ENCODE results near the gene TACO1. TPM values are rescaled to one million over a fixed set of nuclear protein-coding genes. Genes with fewer than 3 reads are reported as not detected.

The TACO1 gene
- total RNA-seq, 6 donors from 2014 or later, result 6.3 to 17.5 (median 13.5) TPM

DNA sequence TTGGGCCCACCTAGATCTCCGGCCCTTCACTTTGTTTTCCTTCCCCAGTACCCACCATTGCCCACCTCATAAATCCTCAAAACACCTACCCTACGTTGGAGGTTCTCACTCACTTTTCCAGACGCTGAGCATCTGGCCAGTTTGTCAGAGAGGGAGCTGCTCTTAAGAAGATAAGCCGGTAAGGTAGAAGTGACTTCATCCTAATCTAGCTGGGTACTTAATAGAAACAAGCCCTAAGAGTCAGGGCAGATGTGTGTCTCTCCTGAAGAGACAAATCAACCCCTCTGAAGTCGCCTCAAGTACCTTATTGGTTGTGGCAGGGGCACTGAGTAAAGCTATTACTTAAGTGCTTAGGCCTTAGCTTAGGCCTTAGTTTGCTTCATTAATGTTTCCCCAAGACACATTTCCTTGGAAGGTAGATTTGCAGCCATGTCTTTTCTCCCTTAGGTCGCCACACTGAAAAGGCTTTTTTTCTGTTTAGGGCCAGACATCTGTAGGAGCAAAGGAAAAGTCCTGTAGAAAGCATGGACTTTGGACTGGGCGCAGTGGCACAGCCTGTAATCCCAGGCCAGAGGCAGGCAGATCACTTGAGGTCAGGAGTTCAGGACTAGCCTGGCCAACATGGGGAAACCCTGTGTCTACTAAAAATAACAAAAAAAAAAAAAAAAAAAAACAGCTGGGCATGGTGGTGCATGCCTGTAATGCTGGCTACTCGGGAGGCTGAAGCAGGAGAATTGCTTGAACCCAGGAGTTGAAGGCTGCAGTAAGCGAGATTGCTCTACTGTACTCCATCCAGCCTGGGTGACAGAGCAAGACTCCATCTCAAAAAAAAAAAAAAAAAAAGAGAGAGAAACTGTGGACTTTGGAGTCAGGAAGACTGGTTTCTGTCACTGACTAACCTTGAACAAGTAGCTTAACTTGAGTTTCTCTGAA is 1.0 kb downstream of the TACO1 start:
- ATAC-seq (ENCODE audit: low FRiP score in 2 of 2), result no peak
- Histone ChIP-seq H3K36me3 (peaks cover 4 to 24% (median 22%) of the 10 kb centered on the region in 4 donors), H3K4me3 (peak overlapping the region; percentile 50 to 78 (median 70)), H3K27ac (peak overlapping the region; percentile 82 to 89 (median 87)), H3K9me3 (no peaks in the 10 kb centered on the region), H3K4me1 (peaks cover 12 to 29% (median 16%) of the 10 kb centered on the region in 4 donors), H3K27me3 (no peaks in the 10 kb centered on the region)
- 49 to 56% methylated on average over 8 to 9 of the region's 9 CpGs for WGBS, 2 donors
- TF ChIP-seq, protein P1, sequence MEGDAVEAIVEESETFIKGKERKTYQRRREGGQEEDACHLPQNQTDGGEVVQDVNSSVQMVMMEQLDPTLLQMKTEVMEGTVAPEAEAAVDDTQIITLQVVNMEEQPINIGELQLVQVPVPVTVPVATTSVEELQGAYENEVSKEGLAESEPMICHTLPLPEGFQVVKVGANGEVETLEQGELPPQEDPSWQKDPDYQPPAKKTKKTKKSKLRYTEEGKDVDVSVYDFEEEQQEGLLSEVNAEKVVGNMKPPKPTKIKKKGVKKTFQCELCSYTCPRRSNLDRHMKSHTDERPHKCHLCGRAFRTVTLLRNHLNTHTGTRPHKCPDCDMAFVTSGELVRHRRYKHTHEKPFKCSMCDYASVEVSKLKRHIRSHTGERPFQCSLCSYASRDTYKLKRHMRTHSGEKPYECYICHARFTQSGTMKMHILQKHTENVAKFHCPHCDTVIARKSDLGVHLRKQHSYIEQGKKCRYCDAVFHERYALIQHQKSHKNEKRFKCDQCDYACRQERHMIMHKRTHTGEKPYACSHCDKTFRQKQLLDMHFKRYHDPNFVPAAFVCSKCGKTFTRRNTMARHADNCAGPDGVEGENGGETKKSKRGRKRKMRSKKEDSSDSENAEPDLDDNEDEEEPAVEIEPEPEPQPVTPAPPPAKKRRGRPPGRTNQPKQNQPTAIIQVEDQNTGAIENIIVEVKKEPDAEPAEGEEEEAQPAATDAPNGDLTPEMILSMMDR (IDR thresholded peaks at IDR 0.05), result no peak
- TF ChIP-seq POLR2A (IDR thresholded peaks at IDR 0.05), result no peak
- TF ChIP-seq EP300 (IDR thresholded peaks at IDR 0.05), result no peak
- TF ChIP-seq POLR2AphosphoS5 (IDR thresholded peaks at IDR 0.05), result no peak
- DNase-seq, result no peak

DNA sequence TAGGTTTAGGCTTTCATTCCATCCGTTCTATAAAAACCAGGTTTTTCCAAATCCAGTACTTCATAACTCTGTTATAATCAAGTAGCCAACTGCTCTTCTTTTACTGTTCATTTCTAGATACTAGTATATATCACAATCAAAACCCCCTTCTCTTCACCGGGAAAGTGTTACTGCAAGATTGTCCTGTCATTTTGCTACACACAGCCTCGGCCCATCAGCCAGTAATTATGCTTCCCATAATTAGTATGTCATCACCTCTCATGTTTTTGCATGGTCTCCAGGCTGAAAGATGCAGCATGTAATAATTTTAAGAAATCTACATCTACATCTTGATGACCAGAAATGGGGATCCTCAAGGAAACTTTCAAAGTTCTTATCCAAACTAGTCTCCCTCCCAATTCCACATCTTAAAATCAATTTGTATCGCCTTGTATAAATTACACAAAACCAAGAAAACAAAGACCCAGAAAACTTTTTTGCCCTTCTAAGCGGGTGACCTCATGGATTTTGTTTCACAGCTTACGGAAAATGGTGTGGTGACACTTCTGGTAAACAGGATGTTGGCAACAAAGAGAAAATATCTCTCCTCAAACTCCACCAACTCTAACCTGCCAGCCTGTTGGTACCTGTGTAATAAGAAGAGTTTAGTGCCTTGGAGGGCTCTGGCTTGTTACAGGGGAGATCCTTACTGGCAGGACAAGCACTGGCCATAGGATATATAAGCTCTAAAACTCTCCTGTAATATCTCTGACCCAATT is 9.3 kb downstream of the TACO1 start:
- TF ChIP-seq POLR2A (IDR thresholded peaks at IDR 0.05) (no peak), EP300 (IDR thresholded peaks at IDR 0.05) (no peak), POLR2AphosphoS5 (IDR thresholded peaks at IDR 0.05) (no peak)
- TF ChIP-seq, protein P1 (IDR thresholded peaks at IDR 0.05), result no peak

DNA sequence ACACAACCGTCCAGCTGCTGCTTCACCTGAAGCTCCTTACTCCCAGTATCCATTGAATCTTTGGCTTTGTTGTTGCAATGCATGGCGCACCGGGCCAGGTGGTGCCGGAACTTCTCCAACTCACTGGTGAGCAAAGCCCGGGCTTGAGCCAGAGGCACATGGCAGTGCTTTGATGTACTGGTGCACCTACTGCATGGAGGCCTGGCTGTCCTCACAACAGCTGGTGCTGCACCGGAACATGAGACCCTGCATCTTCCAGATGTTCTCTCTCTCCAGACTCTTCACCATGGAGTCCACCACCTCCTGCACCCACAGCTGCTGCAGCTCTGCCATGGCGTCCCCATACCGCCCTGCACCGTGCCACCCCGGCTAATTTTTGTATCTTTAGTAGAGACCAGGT is 10.2 kb downstream of the TACO1 start:
- Histone ChIP-seq H3K36me3 (peaks cover 22 to 46% (median 32%) of the 10 kb centered on the region in 4 donors), H3K27ac (no peak overlapping the region), H3K27me3 (no peaks in the 10 kb centered on the region), H3K4me3 (no peak overlapping the region), H3K4me1 (no peaks in the 10 kb centered on the region), H3K9me3 (no peaks in the 10 kb centered on the region)
- DNase-seq (peak in 1 of 2 donors; percentile 29), ATAC-seq (ENCODE audit: low FRiP score in 2 of 2) (no peak)
- WGBS, 2 donors, result 93% methylated on average over 9 to 10 of the region's 10 CpGs
- TF ChIP-seq POLR2AphosphoS5 (IDR thresholded peaks at IDR 0.05), result no peak
- TF ChIP-seq EP300 (IDR thresholded peaks at IDR 0.05), result no peak
- TF ChIP-seq, protein P1 (IDR thresholded peaks at IDR 0.05), result no peak
- no peak for TF ChIP-seq POLR2A (IDR thresholded peaks at IDR 0.05)

More for the DNA sequence above, 9.3 kb downstream of the TACO1 start:
- H3K27ac ChIP-seq, result peak overlapping the region in 2 of 4 donors; percentile 11 to 57
- peaks cover 22 to 55% (median 40%) of the 10 kb centered on the region in 4 donors for H3K36me3 ChIP-seq
- ATAC-seq (ENCODE audit: low FRiP score in 2 of 2), result no peak
- H3K4me1 ChIP-seq, result no peaks in the 10 kb centered on the region
- no peak for DNase-seq
- 64% methylated on average over 6 of the region's 6 CpGs for WGBS, 2 donors
- H3K27me3 ChIP-seq, result no peaks in the 10 kb centered on the region
- H3K9me3 ChIP-seq, result no peaks in the 10 kb centered on the region
- H3K4me3 ChIP-seq, result no peak overlapping the region

DNA sequence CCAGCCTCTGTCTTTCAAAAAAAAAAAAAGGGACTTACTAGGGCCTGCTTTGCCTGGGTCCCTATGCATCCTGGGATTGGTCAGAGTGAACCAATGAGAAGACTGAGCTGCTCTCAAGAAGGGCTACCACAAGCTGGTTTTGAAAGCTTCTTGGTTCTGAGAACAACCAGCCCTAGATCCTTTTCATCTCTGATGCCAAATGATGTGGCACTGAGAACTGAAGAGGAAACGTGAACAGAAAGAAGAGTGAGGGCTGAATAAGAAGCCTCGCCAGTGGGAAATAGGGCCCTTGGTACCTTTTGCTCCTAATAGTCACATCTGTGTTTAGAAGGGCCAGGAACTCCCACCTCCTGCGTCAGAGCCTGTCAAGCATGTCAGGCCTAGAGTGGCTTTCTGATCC is 10.7 kb downstream of the TACO1 start:
- ATAC-seq (ENCODE audit: low FRiP score in 2 of 2) (no peak), DNase-seq (no peak)
- no peak overlapping the region for H3K4me3 ChIP-seq
- H3K36me3 ChIP-seq, result peaks cover 21 to 41% (median 27%) of the 10 kb centered on the region in 4 donors
- TF ChIP-seq POLR2A (IDR thresholded peaks at IDR 0.05), result no peak
- no peak for TF ChIP-seq EP300 (IDR thresholded peaks at IDR 0.05)
- TF ChIP-seq, protein P1 (IDR thresholded peaks at IDR 0.05), result no peak
- TF ChIP-seq POLR2AphosphoS5 (IDR thresholded peaks at IDR 0.05), result no peak
- H3K27me3 ChIP-seq, result no peaks in the 10 kb centered on the region
- WGBS, 2 donors, result 75 to 90% methylated on average over 3 of the region's 3 CpGs
- H3K4me1 ChIP-seq, result no peaks in the 10 kb centered on the region
- no peak overlapping the region for H3K27ac ChIP-seq
- H3K9me3 ChIP-seq, result no peaks in the 10 kb centered on the region
